H9 (cell line): ENCODE data around the gene NECTIN4. TPM values are rescaled to one million over a fixed set of nuclear protein-coding genes. Genes with fewer than 3 reads are reported as not detected.

Source experiments
- DNase-seq: peaks from one replicate; pipeline ENCODE4 v3.0.0-alpha.2; 2017
- H2AFZ ChIP-seq: one replicate; pipeline ENCODE4 v1.6.1; 2013; ENCODE audit warnings: mild to moderate bottlenecking, low read length, control low read depth, moderate library complexity
- H2AK5ac ChIP-seq: 2 replicates; pipeline ENCODE4 v1.6.1; 2013; ENCODE audit warnings: low read length, control low read depth, mixed read lengths; ENCODE audit not compliant: insufficient read length
- H2BK120ac ChIP-seq: one replicate; pipeline ENCODE4 v1.6.1; 2013; ENCODE audit warnings: low read depth, mild to moderate bottlenecking, low read length, control low read depth, inconsistent platforms; ENCODE audit not compliant: poor library complexity, severe bottlenecking
- H2BK12ac ChIP-seq: 2 replicates; pipeline ENCODE4 v1.6.1; 2013; ENCODE audit warnings: low read length, control low read depth, mixed read lengths, low read depth; ENCODE audit not compliant: insufficient read length
- H2BK15ac ChIP-seq: 2 replicates; pipeline ENCODE4 v1.6.1; 2013; ENCODE audit warnings: low read depth, low read length, control low read depth
- H2BK20ac ChIP-seq: one replicate; pipeline ENCODE4 v1.6.1; 2013; ENCODE audit warnings: low read depth, mild to moderate bottlenecking, low read length, control low read depth, inconsistent platforms; ENCODE audit not compliant: poor library complexity, severe bottlenecking
- H2BK5ac ChIP-seq: 2 replicates; pipeline ENCODE4 v1.6.1; 2013; ENCODE audit warnings: low read length, control low read depth, mixed read lengths; ENCODE audit not compliant: insufficient read length
- H3K14ac ChIP-seq: 2 replicates; pipeline ENCODE4 v1.6.1; 2013; ENCODE audit warnings: low read length, control low read depth; ENCODE audit not compliant: insufficient read depth
- H3K18ac ChIP-seq: 2 replicates; pipeline ENCODE4 v1.6.1; 2013; ENCODE audit warnings: low read depth, mild to moderate bottlenecking, mixed read lengths, low read length, control low read depth; ENCODE audit not compliant: insufficient read length
- H3K23ac ChIP-seq: 2 replicates; pipeline ENCODE4 v1.6.1; 2013; ENCODE audit warnings: low read length, control low read depth, mixed read lengths, low read depth; ENCODE audit not compliant: insufficient read length
- H3K23me2 ChIP-seq: 2 replicates; pipeline ENCODE4 v1.6.1; 2013; ENCODE audit warnings: low read depth, mild to moderate bottlenecking, mixed read lengths, low read length, control low read depth; ENCODE audit not compliant: insufficient read length, poor library complexity, severe bottlenecking
- H3K27ac ChIP-seq: 2 replicates; pipeline ENCODE4 v1.5.1; 2013; ENCODE audit warnings: low read length, control low read depth, mixed read lengths, low read depth; ENCODE audit not compliant: insufficient read length
- H3K27me3 ChIP-seq: 2 replicates; pipeline ENCODE4 v1.6.1; 2013; ENCODE audit warnings: low read length, control low read depth, inconsistent platforms; ENCODE audit not compliant: insufficient read depth
- H3K4ac ChIP-seq: 2 replicates; pipeline ENCODE4 v1.6.1; 2013; ENCODE audit warnings: low read depth, mild to moderate bottlenecking, control low read depth, inconsistent platforms, low read length, moderate library complexity
- H3K4me1 ChIP-seq: 2 replicates; pipeline ENCODE4 v1.6.1; 2013; ENCODE audit warnings: low read length, control low read depth, inconsistent platforms; ENCODE audit not compliant: insufficient read depth
- H3K4me2 ChIP-seq: 2 replicates; pipeline ENCODE4 v1.6.1; 2013; ENCODE audit warnings: low read length, control low read depth, mixed read lengths; ENCODE audit not compliant: insufficient read length, insufficient read depth
- H3K56ac ChIP-seq: 2 replicates; pipeline ENCODE4 v1.6.1; 2013; ENCODE audit warnings: low read depth, mild to moderate bottlenecking, mixed read lengths, low read length, control low read depth; ENCODE audit not compliant: insufficient read length
- H3K79me1 ChIP-seq: 2 replicates; pipeline ENCODE4 v1.6.1; 2013; ENCODE audit warnings: low read depth, mild to moderate bottlenecking, moderate library complexity, low read length, control low read depth, inconsistent platforms; ENCODE audit not compliant: insufficient read depth, poor library complexity, severe bottlenecking
- H3K79me2 ChIP-seq: 2 replicates; pipeline ENCODE4 v1.6.1; 2013; ENCODE audit warnings: low read length, control low read depth, inconsistent platforms; ENCODE audit not compliant: insufficient read depth
- H3K9ac ChIP-seq: 2 replicates; pipeline ENCODE4 v1.6.1; 2013; ENCODE audit warnings: low read length, control low read depth, mixed read lengths; ENCODE audit not compliant: insufficient read length; ENCODE audit errors: extremely low read depth
- H3K9me3 ChIP-seq: one replicate; pipeline ENCODE4 v1.6.1; 2013; ENCODE audit warnings: low read depth, low read length, inconsistent platforms; ENCODE audit not compliant: control insufficient read depth
- H3T11ph ChIP-seq: one replicate; pipeline ENCODE4 v1.6.1; 2013; ENCODE audit warnings: mild to moderate bottlenecking, low read length, control low read depth, inconsistent platforms
- H4K20me1 ChIP-seq: one replicate; pipeline ENCODE4 v1.6.1; 2013; ENCODE audit not compliant: control insufficient read depth, insufficient read length, insufficient read depth
- H4K5ac ChIP-seq: 2 replicates; pipeline ENCODE4 v1.6.1; 2013; ENCODE audit warnings: low read depth, mild to moderate bottlenecking, mixed read lengths, low read length, control low read depth; ENCODE audit not compliant: insufficient read length
- H4K8ac ChIP-seq: replicated peaks from 2 replicates; pipeline ENCODE4 v1.6.1; 2013; ENCODE audit warnings: low read length, control low read depth, mixed read lengths, low read depth; ENCODE audit not compliant: insufficient read length
- H4K91ac ChIP-seq: 2 replicates; pipeline ENCODE4 v1.6.1; 2013; ENCODE audit warnings: low read depth, mild to moderate bottlenecking, moderate library complexity, mixed read lengths, low read length, control low read depth; ENCODE audit not compliant: insufficient read length
- H3K27ac Mint-ChIP-seq, 3 experiments: 2 replicates in 2 of 3; 3 replicates in 1 of 3; pipeline ENCODE4 v1.8.0; 2020 to 2021; ENCODE audit warnings: mixed read lengths in 3 of 3, mild to moderate bottlenecking in 1 of 3, moderate library complexity in 1 of 3
- H3K27me3 Mint-ChIP-seq: 2 replicates; pipeline ENCODE4 v1.8.0; 2021; ENCODE audit warnings: low read depth, mild to moderate bottlenecking, moderate library complexity, mixed read lengths
- H3K36me3 Mint-ChIP-seq, 3 experiments: 2 replicates in 2 of 3; 3 replicates in 1 of 3; pipeline ENCODE4 v1.8.0; 2020 to 2021; ENCODE audit warnings: low read depth in 3 of 3, mixed read lengths in 3 of 3; ENCODE audit not compliant: insufficient read depth in 1 of 3
- H3K4me1 Mint-ChIP-seq, 2 experiments: 2 replicates each; pipeline ENCODE4 v1.8.0; 2020; ENCODE audit warnings: mixed read lengths in 2 of 2
- H3K4me3 Mint-ChIP-seq, 2 experiments: 2 replicates in 1 of 2; 3 replicates in 1 of 2; pipeline ENCODE4 v1.8.0; 2020 to 2021; ENCODE audit warnings: mild to moderate bottlenecking in 2 of 2, mixed read lengths in 2 of 2, moderate library complexity in 1 of 2
- H3K9me3 Mint-ChIP-seq, 2 experiments: 2 replicates in 1 of 2; 3 replicates in 1 of 2; pipeline ENCODE4 v1.8.0; 2020; ENCODE audit warnings: mild to moderate bottlenecking in 2 of 2, mixed read lengths in 2 of 2, moderate library complexity in 1 of 2
- WGBS: extraction: QIAGEN DNeasy Blood & Tissue Kit; methylation state at CpG from one replicate; pipeline ENCODE4 v1.1.7; 2013; ENCODE audit warnings: missing lambda C conversion rate, low lambda C conversion rate, mixed read lengths; ENCODE audit not compliant: insufficient read length; ENCODE audit errors: extremely low coverage; 5-methylcytosine and 5-hydroxymethylcytosine counted together
- total RNA-seq: library from RNA; stranded (reverse); gene quantifications from 2 replicates; pipeline ENCODE4 v1.2.1, GENCODE V29; 2021
- TF ChIP-seq, protein P1 (sequence below): fragments of 200-600 bp; sonication (generic); conservative IDR thresholded peaks from 3 replicates; pipeline ENCODE4 v1.8.0; 2021; ENCODE audit warnings: antibody characterized with exemption, mild to moderate bottlenecking

Gene NECTIN4
- total RNA-seq, 1 experiment from 2014 or later, result 0.33 TPM

DNA sequence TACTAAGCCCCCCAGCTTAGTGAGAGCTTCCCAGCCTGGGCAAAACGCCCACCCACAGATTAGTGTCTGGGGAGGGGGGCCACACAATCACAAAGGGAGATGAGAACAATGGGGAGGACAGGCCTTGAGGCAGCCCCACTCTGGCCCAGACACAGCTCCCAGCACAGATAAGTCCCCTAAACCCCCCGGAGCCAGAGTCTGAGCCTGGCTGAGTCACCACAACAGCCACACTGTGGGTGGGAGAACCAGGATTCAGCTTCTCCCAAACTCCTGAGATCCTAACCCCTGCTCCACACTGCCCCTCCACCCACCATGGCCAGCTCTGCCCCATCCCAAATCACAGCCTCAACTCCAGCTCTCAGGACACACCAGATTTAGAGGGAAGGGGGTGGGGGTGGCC lies 4.2 kb downstream of the NECTIN4 start:
- no peak for DNase-seq
- Histone ChIP-seq H3K27ac (no peak overlapping the region), H3T11ph (no peak overlapping the region), H3K79me1 (no peaks in the 10 kb centered on the region), H3K23me2 (no peaks in the 10 kb centered on the region), H2BK15ac (no peak overlapping the region), H3K9me3 (no peaks in the 10 kb centered on the region), H2AK5ac (no peak overlapping the region), H4K20me1 (no peaks in the 10 kb centered on the region), H2BK5ac (no peak overlapping the region), H3K14ac (no peak overlapping the region), H4K8ac (no peak overlapping the region), H2BK120ac (no peak overlapping the region), H3K23ac (no peak overlapping the region), H3K27me3 (no peaks in the 10 kb centered on the region), H2BK20ac (no peak overlapping the region), H3K9ac (no peak overlapping the region), H2AFZ (no peak overlapping the region), H3K18ac (no peak overlapping the region), H3K4me2 (no peak overlapping the region), H3K56ac (no peak overlapping the region), H3K4me1 (no peaks in the 10 kb centered on the region), H3K4ac (no peak overlapping the region), H3K79me2 (no peaks in the 10 kb centered on the region), H2BK12ac (no peak overlapping the region), H4K91ac (no peak overlapping the region), H4K5ac (no peak overlapping the region)
- no CpG with 5 or more reads among the region's 2 CpGs for WGBS
- Mint-ChIP-seq H3K4me3 (no peak overlapping the region), H3K4me1 (peaks cover 55 to 56% of the 10 kb centered on the region in 2 experiments), H3K27me3 (no peaks in the 10 kb centered on the region), H3K36me3 (no peaks in the 10 kb centered on the region), H3K27ac (peak overlapping the region in 1 of 3 experiments; percentile 79; a peak in 1 of 7 replicates), H3K9me3 (no peaks in the 10 kb centered on the region)
- TF ChIP-seq, protein P1, sequence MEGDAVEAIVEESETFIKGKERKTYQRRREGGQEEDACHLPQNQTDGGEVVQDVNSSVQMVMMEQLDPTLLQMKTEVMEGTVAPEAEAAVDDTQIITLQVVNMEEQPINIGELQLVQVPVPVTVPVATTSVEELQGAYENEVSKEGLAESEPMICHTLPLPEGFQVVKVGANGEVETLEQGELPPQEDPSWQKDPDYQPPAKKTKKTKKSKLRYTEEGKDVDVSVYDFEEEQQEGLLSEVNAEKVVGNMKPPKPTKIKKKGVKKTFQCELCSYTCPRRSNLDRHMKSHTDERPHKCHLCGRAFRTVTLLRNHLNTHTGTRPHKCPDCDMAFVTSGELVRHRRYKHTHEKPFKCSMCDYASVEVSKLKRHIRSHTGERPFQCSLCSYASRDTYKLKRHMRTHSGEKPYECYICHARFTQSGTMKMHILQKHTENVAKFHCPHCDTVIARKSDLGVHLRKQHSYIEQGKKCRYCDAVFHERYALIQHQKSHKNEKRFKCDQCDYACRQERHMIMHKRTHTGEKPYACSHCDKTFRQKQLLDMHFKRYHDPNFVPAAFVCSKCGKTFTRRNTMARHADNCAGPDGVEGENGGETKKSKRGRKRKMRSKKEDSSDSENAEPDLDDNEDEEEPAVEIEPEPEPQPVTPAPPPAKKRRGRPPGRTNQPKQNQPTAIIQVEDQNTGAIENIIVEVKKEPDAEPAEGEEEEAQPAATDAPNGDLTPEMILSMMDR, result no peak
